Esophagus (tissue), 2 donors: ENCODE results near the gene PARP14. TPM values are rescaled to one million over a fixed set of nuclear protein-coding genes. Genes with fewer than 3 reads are reported as not detected.

Experiments used
- H3K27ac ChIP-seq, 2 donors: one replicate each; pipeline ENCODE4 v1.5.1; 2013; ENCODE audit warnings: low read depth in 2 of 2, mild to moderate bottlenecking in 2 of 2, inconsistent platforms in 1 of 2, low read length in 1 of 2, moderate library complexity in 1 of 2
- H3K27me3 ChIP-seq, 2 donors: one replicate each; pipeline ENCODE4 v1.6.1; 2013; ENCODE audit warnings: low read length in 2 of 2, control low read depth in 1 of 2, mild to moderate bottlenecking in 1 of 2; ENCODE audit not compliant: insufficient read depth in 2 of 2, control insufficient read depth in 1 of 2
- H3K36me3 ChIP-seq, 2 donors: one replicate each; pipeline ENCODE4 v1.6.1; 2013; ENCODE audit warnings: low read length in 1 of 2; ENCODE audit not compliant: control insufficient read depth in 2 of 2, insufficient read depth in 2 of 2
- H3K4me1 ChIP-seq, 2 donors: one replicate each; pipeline ENCODE4 v1.6.1; 2013; ENCODE audit warnings: low read length in 1 of 2; ENCODE audit not compliant: control insufficient read depth in 2 of 2, insufficient read depth in 2 of 2
- H3K4me3 ChIP-seq, 2 donors: one replicate each; pipeline ENCODE4 v1.5.1; 2013; ENCODE audit warnings: low read length in 2 of 2, mild to moderate bottlenecking in 2 of 2, low read depth in 1 of 2, moderate library complexity in 1 of 2
- H3K9me3 ChIP-seq, 2 donors: one replicate each; pipeline ENCODE4 v1.6.1; 2013; ENCODE audit warnings: mild to moderate bottlenecking in 2 of 2, low read depth in 1 of 2, low read length in 1 of 2, moderate library complexity in 1 of 2; ENCODE audit not compliant: control insufficient read depth in 2 of 2, insufficient read depth in 1 of 2
- WGBS, 2 donors: extraction: QIAGEN DNeasy Blood & Tissue Kit; methylation state at CpG; one replicate each; pipeline ENCODE4 v1.1.7; 2013; 5-methylcytosine and 5-hydroxymethylcytosine counted together
- polyA plus RNA-seq, 2 donors: library from polyadenylated mRNA; stranded (reverse); fragments of 200-250 nt; gene quantifications; one replicate each; pipeline ENCODE4 v1.2.3, GENCODE V29; 2013
- donor health status: healthy with polysubstance abuse.
- donor health status: Bipolar disorder and iron deficiency.

Gene PARP14
- polyA plus RNA-seq, 2 donors = 5.4 to 6.6 TPM

DNA sequence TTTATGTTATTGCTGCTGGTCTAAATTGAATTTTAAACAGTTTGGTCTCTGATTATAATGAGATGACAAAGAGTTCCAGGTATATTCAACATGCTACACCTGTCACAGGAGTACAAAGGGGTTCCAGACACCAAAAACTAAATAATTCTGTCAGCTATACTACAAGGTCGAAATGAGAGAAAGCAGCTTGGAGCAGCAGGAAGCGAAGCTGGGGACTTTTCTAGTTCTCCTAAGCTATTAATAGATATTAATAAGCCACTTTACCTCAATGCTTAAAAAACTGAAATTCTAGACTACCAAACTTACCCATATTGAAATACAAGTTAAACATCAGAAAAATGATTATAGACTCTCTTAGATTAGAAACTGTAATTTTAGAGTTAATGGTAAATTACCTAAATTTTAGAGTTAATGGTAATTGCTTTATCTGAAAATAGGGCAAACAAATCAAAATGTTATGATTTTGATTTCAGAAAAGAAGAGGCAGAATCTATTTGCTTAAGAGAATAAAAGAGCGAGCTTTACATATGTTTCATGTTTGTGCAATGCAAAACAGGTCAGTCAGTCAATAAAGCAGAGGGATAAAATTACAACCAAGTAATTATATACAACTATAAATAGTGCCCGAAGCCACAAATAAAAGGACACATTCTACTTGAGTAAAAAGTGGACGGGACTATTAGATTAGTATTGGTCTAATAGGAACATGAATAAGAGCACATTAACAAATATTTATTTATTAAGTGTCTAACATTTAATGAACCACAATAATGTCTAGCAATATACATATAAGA, 96.2 kb downstream of the PARP14 start:
- H3K9me3 ChIP-seq = no peaks in the 10 kb centered on the region
- no peaks in the 10 kb centered on the region for H3K4me1 ChIP-seq
- 66 to 71% methylated on average over 5 of the region's 5 CpGs for whole genome bisulfite sequencing, 2 donors
- H3K4me3 ChIP-seq = no peak overlapping the region
- H3K27me3 ChIP-seq = no peaks in the 10 kb centered on the region
- H3K36me3 ChIP-seq = peaks cover 2% of the 10 kb centered on the region in 2 donors
- H3K27ac ChIP-seq = no peak overlapping the region

GRCh38 chr3:122777563-122777962, 96.9 kb downstream of the PARP14 start:
- H3K27me3 ChIP-seq = no peaks in the 10 kb centered on the region
- no peak overlapping the region for H3K27ac ChIP-seq
- H3K4me3 ChIP-seq = no peak overlapping the region
- peaks cover 2% of the 10 kb centered on the region in 2 donors for H3K36me3 ChIP-seq
- no peaks in the 10 kb centered on the region for H3K4me1 ChIP-seq
- H3K9me3 ChIP-seq = no peaks in the 10 kb centered on the region
- 87 to 88% methylated on average over 3 of the region's 3 CpGs for WGBS, 2 donors

Other genes starting within 250 kb of the PARP14 start
- 10 to 100 TPM in 1 of 2 donors, 1 to 10 TPM in 1; 8.5 to 13.9 TPM for gene KPNA1, start 165.9 kb upstream of the PARP14 start, polyA plus RNA-seq
- 10 to 100 TPM; 17.1 to 20.0 TPM for gene PARP9, start 116.5 kb upstream of the PARP14 start, polyA plus RNA-seq
- 1 to 10 TPM; 5.9 to 6.4 TPM for gene DTX3L, start 116.5 kb upstream of the PARP14 start, polyA plus RNA-seq
- under 1 TPM; 0.46 to 0.94 TPM for gene PARP15, start 103.2 kb upstream of the PARP14 start, polyA plus RNA-seq
- 1 to 10 TPM; 4.2 to 7.5 TPM for gene HSPBAP1, start 113.0 kb downstream of the PARP14 start, polyA plus RNA-seq
- 10 to 100 TPM; 10.1 to 14.3 TPM for gene SLC49A4, start 114.2 kb downstream of the PARP14 start, polyA plus RNA-seq